Activated T-cell treated with anti-CD3 and anti-CD28 coated beads for 48 hours (primary cell): ENCODE measurements around the gene PCDHB3.
"Not testable (repeated sequence)": the region's sequence is repeated elsewhere in the genome, so short reads cannot be mapped to it uniquely, and the experiment has no call there.

Source experiments
- DNase-seq: peaks from one replicate; pipeline ENCODE4 v3.0.0-alpha.2; 2020; ENCODE audit warnings: low read depth

The PCDHB3 gene

GRCh38 chr5:141100243-141100805, at the start of gene PCDHB3:
PCDHB3 (plus strand) TSS chr5:141100473; CDS start chr5:141100650, 177 bp downstream.
- DNase-seq: peak; percentile 35

GRCh38 chr5:141050622-141051520, 49.4 kb upstream of the PCDHB3 start, which contains the start of gene PCDHB1:
PCDHB1 (plus strand) TSS chr5:141051374; CDS start chr5:141051471, 97 bp downstream.
- DNase-seq: no peak

- DNase-seq: no peak
Measured at GRCh38 chr5:141051521-141051866, 48.8 kb upstream of the PCDHB3 start.

GRCh38 chr5:141077826-141078225, 22.4 kb upstream of the PCDHB3 start:
- DNase-seq: no peak

GRCh38 chr5:141082228-141082627, 18.0 kb upstream of the PCDHB3 start:
- no peak for DNase-seq

- peak; percentile 7 for DNase-seq
Measured at GRCh38 chr5:141084487-141084989, 15.7 kb upstream of the PCDHB3 start.

- no peak for DNase-seq
Measured at GRCh38 chr5:141094481-141095262, 5.6 kb upstream of the PCDHB3 start, which contains the start of gene PCDHB2. PCDHB2 (plus strand) TSS chr5:141094615; CDS start chr5:141094791, 176 bp downstream.

GRCh38 chr5:141095263-141095641, 5.0 kb upstream of the PCDHB3 start:
- DNase-seq: no peak

- not testable (repeated sequence) for DNase-seq
Measured at GRCh38 chr5:141096181-141096580, 4.1 kb upstream of the PCDHB3 start.

GRCh38 chr5:141096586-141096985, 3.7 kb upstream of the PCDHB3 start:
- not testable (repeated sequence) for DNase-seq

GRCh38 chr5:141101059-141101458, 786 bp downstream of the PCDHB3 start:
- DNase-seq: no peak

GRCh38 chr5:141102070-141102469, 1.8 kb downstream of the PCDHB3 start:
- DNase-seq: not testable (repeated sequence)

- DNase-seq: not testable (repeated sequence)
Measured at GRCh38 chr5:141102471-141102870, 2.2 kb downstream of the PCDHB3 start.

GRCh38 chr5:141105350-141105749, 5.1 kb downstream of the PCDHB3 start:
- DNase-seq: no peak

- DNase-seq: no peak
Measured at GRCh38 chr5:141119250-141119649, 19.0 kb downstream of the PCDHB3 start.

- no peak for DNase-seq
Measured at GRCh38 chr5:141121563-141121962, 21.3 kb downstream of the PCDHB3 start, which contains the start of gene PCDHB4. PCDHB4 (plus strand) TSS chr5:141121818; CDS start chr5:141121999, 181 bp downstream.

GRCh38 chr5:141121985-141122384, 21.7 kb downstream of the PCDHB3 start:
- no peak for DNase-seq

GRCh38 chr5:141123396-141124135, 23.3 kb downstream of the PCDHB3 start:
- DNase-seq: not testable (repeated sequence)

- no peak for DNase-seq
Measured at GRCh38 chr5:141127305-141127704, 27.0 kb downstream of the PCDHB3 start.

GRCh38 chr5:141135030-141135717, 34.9 kb downstream of the PCDHB3 start, which contains the start of gene PCDHB5:
PCDHB5 (plus strand) TSS chr5:141135206; CDS start chr5:141135435, 229 bp downstream.
- DNase-seq: no peak
